Measurements from ENCODE around the gene AKNA.

The AKNA gene

GRCh38 chr9:114373960-114374730 lies 13.6 kb downstream of the AKNA start:
- no peak for DNase-seq

GRCh38 chr9:114372921-114373448 lies 14.8 kb downstream of the AKNA start:
- DNase-seq = peak; percentile 91

- no peak for DNase-seq
Observed at GRCh38 chr9:114371973-114372917, 15.5 kb downstream of the AKNA start.

- no peak for DNase-seq
Observed at GRCh38 chr9:114371343-114371944, 16.3 kb downstream of the AKNA start.

GRCh38 chr9:114370968-114371320 lies 16.8 kb downstream of the AKNA start:
- DNase-seq = no peak

GRCh38 chr9:114370251-114370967 lies 17.4 kb downstream of the AKNA start:
- DNase-seq = no peak

- DNase-seq = no peak
Observed at GRCh38 chr9:114369216-114370130, 18.3 kb downstream of the AKNA start.

GRCh38 chr9:114367772-114368569 lies 19.8 kb downstream of the AKNA start:
- no peak for DNase-seq

- DNase-seq = no peak
Observed at GRCh38 chr9:114367366-114367765, 20.4 kb downstream of the AKNA start.

GRCh38 chr9:114366334-114367128 lies 21.3 kb downstream of the AKNA start:
- DNase-seq = peak; percentile 36

GRCh38 chr9:114365194-114365593 lies 22.6 kb downstream of the AKNA start:
- DNase-seq = no peak

GRCh38 chr9:114364134-114365041 lies 23.4 kb downstream of the AKNA start:
- DNase-seq = peak; percentile 84

- DNase-seq = no peak
Observed at GRCh38 chr9:114363424-114363823, 24.4 kb downstream of the AKNA start.

- no peak for DNase-seq
Observed at GRCh38 chr9:114362394-114362793, 25.4 kb downstream of the AKNA start.

GRCh38 chr9:114361542-114361941 lies 26.2 kb downstream of the AKNA start:
- DNase-seq = no peak

- no peak for DNase-seq
Observed at GRCh38 chr9:114359801-114360200, 28.0 kb downstream of the AKNA start.

GRCh38 chr9:114357911-114358328 lies 29.9 kb downstream of the AKNA start:
- no peak for DNase-seq

- DNase-seq = no peak
Observed at GRCh38 chr9:114357360-114357759, 30.4 kb downstream of the AKNA start.

- DNase-seq = no peak
Observed at GRCh38 chr9:114356792-114357191, 31.0 kb downstream of the AKNA start.
